HG03575 (cell line): ENCODE measurements around the gene TBC1D22A.

Experiments
- ATAC-seq: cut with Tn5 transposase; IDR thresholded peaks from one replicate; pipeline ENCODE4 v1.9.1; 2021; ENCODE audit not compliant: unreplicated experiment, insufficient number of reproducible peaks, low FRiP score; ENCODE audit errors: extremely low read depth

Gene TBC1D22A

GRCh38 chr22:47059701-47060161 is 297.3 kb downstream of the TBC1D22A start:
- no peak for ATAC-seq

GRCh38 chr22:47060718-47061117 is 298.3 kb downstream of the TBC1D22A start:
- ATAC-seq, result no peak

- no peak for ATAC-seq
Measured at GRCh38 chr22:47061226-47061625, 298.8 kb downstream of the TBC1D22A start.

GRCh38 chr22:47062126-47062525 is 299.7 kb downstream of the TBC1D22A start:
- ATAC-seq, result no peak

GRCh38 chr22:47063071-47063509 is 300.6 kb downstream of the TBC1D22A start:
- ATAC-seq, result no peak

GRCh38 chr22:47063606-47064005 is 301.2 kb downstream of the TBC1D22A start:
- no peak for ATAC-seq

GRCh38 chr22:47064016-47064415 is 301.6 kb downstream of the TBC1D22A start:
- no peak for ATAC-seq

GRCh38 chr22:47064416-47064815 is 302.0 kb downstream of the TBC1D22A start:
- ATAC-seq, result no peak

- no peak for ATAC-seq
Measured at GRCh38 chr22:47065756-47066615, 303.5 kb downstream of the TBC1D22A start.

- no peak for ATAC-seq
Measured at GRCh38 chr22:47066616-47066905, 304.1 kb downstream of the TBC1D22A start.

GRCh38 chr22:47067321-47067890 is 305.0 kb downstream of the TBC1D22A start:
- no peak for ATAC-seq

- no peak for ATAC-seq
Measured at GRCh38 chr22:47067911-47068625, 305.6 kb downstream of the TBC1D22A start.

GRCh38 chr22:47068626-47068996 is 306.2 kb downstream of the TBC1D22A start:
- no peak for ATAC-seq

GRCh38 chr22:47069270-47069669 is 306.8 kb downstream of the TBC1D22A start:
- ATAC-seq, result no peak

- ATAC-seq, result no peak
Measured at GRCh38 chr22:47071078-47071806, 308.8 kb downstream of the TBC1D22A start.

GRCh38 chr22:47071807-47072641 is 309.6 kb downstream of the TBC1D22A start:
- ATAC-seq, result no peak

GRCh38 chr22:47072642-47072967 is 310.2 kb downstream of the TBC1D22A start:
- no peak for ATAC-seq

GRCh38 chr22:47073075-47073474 is 310.6 kb downstream of the TBC1D22A start:
- no peak for ATAC-seq

GRCh38 chr22:47074105-47074504 is 311.7 kb downstream of the TBC1D22A start:
- ATAC-seq, result no peak
